HepG2 (cell line): Measurements from ENCODE around the gene PSMB10. TPM values are rescaled to one million over a fixed set of nuclear protein-coding genes. Genes with fewer than 3 reads are reported as not detected.
"Not testable (repeated sequence)": the region's sequence is repeated elsewhere in the genome, so short reads cannot be mapped to it uniquely, and the experiment has no call there.

Experiments used
- ATAC-seq: fragments of 200-7000 bp; cut with Tn5 transposase; 3 replicates; pipeline ENCODE4 v1.9.1; 2020; ENCODE audit warnings: mild to moderate bottlenecking, moderate library complexity
- BruUV-seq: library from RNA; stranded (reverse); fragments of 400-500 nt; replicated peaks from 2 replicates; lab custom pipeline; 2021; lab: Mats Ljungman, UMichigan
- CTCF ChIA-PET: fragments of 300-600 bp; formaldehyde crosslinking; extraction: SDS; loops from one replicate; lab custom pipeline; 2021; ENCODE audit warnings: low total read pairs, inconsistent platforms, low intra/inter-chr PET ratio; lab: Yijun Ruan, JAX
- POLR2A ChIA-PET: fragments of 350-600 bp; sonication (Branson Sonifier 250); formaldehyde crosslinking; loops from one replicate; lab custom pipeline; 2020; ENCODE audit warnings: antibody characterized with exemption, inconsistent platforms; lab: Yijun Ruan, JAX
- DNase-seq: peaks from one replicate; pipeline ENCODE4 v3.0.0-alpha.2; 2015; ENCODE audit warnings: low spot score
- FAIRE-seq: peaks from 3 replicates; lab custom pipeline; 2011; peaks lifted over from hg19 to GRCh38; lab: Jason Lieb, UNC
- H2AFZ ChIP-seq: one replicate; pipeline ENCODE4 v1.6.1; 2011; ENCODE audit warnings: low read length, inconsistent platforms
- H3K27ac ChIP-seq: fragments of 300-600 bp; 3 replicates; pipeline ENCODE4 v1.8.0; 2011; ENCODE audit warnings: mixed run types, mild to moderate bottlenecking, mixed read lengths, low read length, inconsistent platforms; ENCODE audit not compliant: insufficient read depth; ENCODE audit errors: extremely low read length
- H3K27me3 ChIP-seq, 2 experiments: fragments of 200-600 bp in 1 of 2; 2 replicates in 1 of 2; 3 replicates in 1 of 2; pipeline versions ENCODE4 v1.6.0 to v1.8.0; 2011; ENCODE audit warnings: low read length in 2 of 2, mild to moderate bottlenecking in 2 of 2, moderate library complexity in 2 of 2, inconsistent platforms in 1 of 2; ENCODE audit not compliant: insufficient read depth in 2 of 2, control insufficient read depth in 1 of 2
- H3K36me3 ChIP-seq, 2 experiments: fragments of 200-600 bp in 1 of 2; replicated peaks in 1 of 2; 2 replicates in 1 of 2; 3 replicates in 1 of 2; pipeline versions ENCODE4 v1.5.1 to v1.8.0; 2011; ENCODE audit warnings: low read length in 2 of 2, inconsistent platforms in 1 of 2; ENCODE audit not compliant: insufficient read depth in 2 of 2, control insufficient read depth in 1 of 2
- H3K4me1 ChIP-seq: 2 replicates; pipeline ENCODE4 v1.5.1; 2012; ENCODE audit warnings: low read length, inconsistent platforms; ENCODE audit not compliant: insufficient read depth
- H3K4me2 ChIP-seq: 2 replicates; pipeline ENCODE4 v1.6.0; 2011; ENCODE audit warnings: low read depth, low read length, inconsistent platforms
- H3K4me3 ChIP-seq, 3 experiments: fragments of 200-600 bp in 1 of 3; sonication (generic), shearing (Covaris generic) in 1 of 3; replicated peaks in 1 of 3; 2 replicates each; pipeline ENCODE4 v1.5.1; 2011 to 2016; ENCODE audit warnings: low read length in 3 of 3, inconsistent platforms in 2 of 3, low read depth in 2 of 3, mild to moderate bottlenecking in 2 of 3, control low read depth in 1 of 3, mixed read lengths in 1 of 3; ENCODE audit not compliant: insufficient read depth in 1 of 3
- H3K79me2 ChIP-seq: one replicate; pipeline ENCODE4 v1.6.1; 2011; ENCODE audit warnings: low read length, inconsistent platforms; ENCODE audit not compliant: insufficient read depth
- H3K9ac ChIP-seq: 2 replicates; pipeline ENCODE4 v1.6.0; 2011; ENCODE audit warnings: mild to moderate bottlenecking, low read depth, low read length, inconsistent platforms; ENCODE audit not compliant: insufficient read depth
- H3K9me3 ChIP-seq: 2 replicates; pipeline ENCODE4 v1.5.1; 2012; ENCODE audit warnings: mild to moderate bottlenecking, low read length
- H4K20me1 ChIP-seq: 2 replicates; pipeline ENCODE4 v1.6.0; 2011; ENCODE audit warnings: inconsistent platforms, mild to moderate bottlenecking, low read length, moderate library complexity; ENCODE audit not compliant: insufficient read depth
- FOXO4 ChIP-seq: sonication (generic); formaldehyde crosslinking; conservative IDR thresholded peaks from 2 replicates; pipeline ENCODE4 v1.8.1; 2023; ENCODE audit warnings: missing genetic modification reagents
- ZBTB25 ChIP-seq: IDR thresholded peaks from 2 replicates; pipeline ENCODE4 v1.6.1; 2018; ENCODE audit warnings: missing genetic modification reagents
- ZNF121 ChIP-seq: sonication (generic); formaldehyde crosslinking; IDR thresholded peaks from 2 replicates; pipeline ENCODE4 v1.5.0; 2020; ENCODE audit warnings: mild to moderate bottlenecking, missing genetic modification reagents
- ZNF362 ChIP-seq: sonication (generic); formaldehyde crosslinking; IDR thresholded peaks from 2 replicates; pipeline ENCODE4 v1.4.0; 2020; ENCODE audit warnings: missing genetic modification reagents, mild to moderate bottlenecking, borderline replicate concordance
- ZNF687 ChIP-seq: sonication (generic); formaldehyde crosslinking; IDR thresholded peaks from 2 replicates; pipeline ENCODE4 v1.5.1; 2020; ENCODE audit warnings: mild to moderate bottlenecking, missing genetic modification reagents, moderate library complexity
- WGBS: methylation state at CpG from one replicate; pipeline ENCODE4 v1.1.6; 2017; ENCODE audit warnings: low lambda C conversion rate; 5-methylcytosine and 5-hydroxymethylcytosine counted together
- in situ Hi-C: cut with HindIII; loops from 2 replicates; pipeline ENCODE4 v1.10.0; 2017; ENCODE audit warnings: low pct_unique_long_range_greater_than_20kb; ENCODE audit not compliant: extremely low pct_ligation_motif_present
- intact Hi-C: fragments of 100-400 bp; cut with micrococcal nuclease; formaldehyde crosslinking; loops from one replicate; pipeline ENCODE4 v1.10.0; 2022; ENCODE audit not compliant: unreplicated experiment
- polyA plus RNA-seq, 8 experiments: library from polyadenylated mRNA; depleted of rRNA in 3 of 8; stranded (reverse) in 7 of 8; unstranded in 1 of 8; fragments of >200 nt; fragmentation: Illumina TruSeq in 4 of 8; extraction: Trizol in 4 of 8; gene quantifications; 2 replicates each; pipeline versions ENCODE4 v1.2.1 to v1.2.3, GENCODE V29; 2011 to 2016; ENCODE audit warnings: low read depth in 4 of 8, missing spikeins in 1 of 8, mixed read lengths in 1 of 8; ENCODE audit not compliant: insufficient read depth in 1 of 8
- total RNA-seq, 5 experiments: library from RNA; depleted of rRNA; stranded (reverse); fragments of >200 nt; fragmentation: Illumina TruSeq; extraction: Trizol; gene quantifications; 2 replicates each; pipeline ENCODE4 v1.2.3, GENCODE V29; 2016; ENCODE audit warnings: low read depth in 1 of 5

Gene PSMB10
- total and polyA plus RNA-seq, 2 of the 13 experiments (the other 11 are each of a cell fraction or from before 2014, with no cell fraction given) = 12.7 to 65.9 TPM

GRCh38 chr16:67939507-67940445 lies 3.1 kb upstream of the PSMB10 start (continued):
- TF ChIP-seq ZNF687 (peak; percentile 49; the same call in 1 of the 2 replicates), ZBTB25 (CRISPR knock-in tag) (no peak)
- TF ChIP-seq, all 625 proteins: peak for 65

- in situ Hi-C loops = loop anchor here (10.0 kb wide), 1 partner anchor 273 kb away; the partner anchor contains the start of genes ACD, C16orf86, ENKD1 and PARD6A
- CTCF ChIA-PET, FAIRE-seq: not testable (repeated sequence)
These were observed 1.1 kb upstream of the PSMB10 start for GRCh38 chr16:67937713-67938112.

More at GRCh38 chr16:67937713-67938112, 1.1 kb upstream of the PSMB10 start:
- Histone ChIP-seq H3K4me1 (peaks cover 48% of the 10 kb centered on the region), H3K36me3 (peaks cover 6 to 11% of the 10 kb centered on the region in 2 experiments; a peak in 4 of 5 replicates), H4K20me1 (peaks cover 13% of the 10 kb centered on the region; the same call in 1 of the 2 replicates), H3K79me2 (peaks cover 24% of the 10 kb centered on the region)
- DNase-seq, H3K9ac ChIP-seq, intact Hi-C loops, H3K9me3 ChIP-seq, H2AFZ ChIP-seq, BruUV-seq, H3K27me3 ChIP-seq, H3K27ac ChIP-seq, H3K4me2 ChIP-seq, ATAC-seq, H3K4me3 ChIP-seq: not testable (repeated sequence)
- TF ChIP-seq FOXO4 (0 out of 2 replicates have a peak, but pooled peaks have one; percentile 10), ZNF362 (CRISPR knock-in tag) (peak; percentile 51; the same call in 1 of the 2 replicates), ZNF121 (CRISPR knock-in tag) (peak; percentile 92; the same call in 1 of the 2 replicates)
- POLR2A ChIA-PET = interaction anchor here (0.7 to 4.6 kb wide), 5 partner anchors 9 to 176 kb away, joined by 3 to 36 read pairs (median 5); partner anchors contain the start of genes DDX28, DPEP2 and DUS2
- WGBS = 96% methylated on average over 5 of the region's 5 CpGs
